ENCODE measurements around the gene PMIS2. TPM values are rescaled to one million over a fixed set of nuclear protein-coding genes. Genes with fewer than 3 reads are reported as not detected.

PMIS2 gene
- total RNA-seq, 1 experiment from 2014 or later, result not detected

DNA sequence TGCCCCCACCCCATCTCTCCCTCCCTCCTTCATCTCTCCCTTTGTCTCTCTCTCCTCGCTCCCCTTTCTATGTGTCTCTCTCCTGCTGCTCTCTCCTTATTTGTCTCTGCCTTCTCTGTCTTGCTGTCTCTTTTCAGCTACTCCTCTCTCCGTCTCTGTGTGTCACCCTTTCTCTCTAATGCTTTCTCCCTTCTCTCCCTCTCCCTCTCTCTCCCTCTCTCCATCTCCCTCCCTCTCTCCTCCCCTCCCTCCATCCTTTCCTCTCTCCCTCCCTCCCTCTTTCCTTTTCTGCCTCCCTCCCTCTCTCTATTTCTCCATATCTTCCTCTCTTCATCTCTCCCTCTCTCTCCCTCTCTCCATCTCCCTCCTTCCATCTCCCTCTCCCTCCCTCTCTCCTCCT, 23.2 kb upstream of the PMIS2 start:
- no peak for DNase-seq (ENCODE audit: low read depth, low spot score)
- no peak overlapping the region for H3K4me3 ChIP-seq (ENCODE audit: low read depth in 2 of 2, low read length in 2 of 2)
- H3K27ac ChIP-seq (ENCODE audit: low read length), result no peak overlapping the region
- intact Hi-C loops (cut with micrococcal nuclease; ENCODE audit: unreplicated experiment) (no loop called here), in situ Hi-C loops (cut with HindIII; ENCODE audit: low pct_unique_long_range_greater_than_20kb, low sequenced_read_pairs) (no loop called here)
- no peak for ATAC-seq
- ChIA-PET CTCF (interaction anchor here (0.6 kb wide), 1 partner anchor 34 kb away, joined by 8 read pairs; no protein-coding TSS in a partner anchor), POLR2A (interaction anchor here (0.6 kb wide), 1 partner anchor 45 kb away, joined by 3 read pairs; no protein-coding TSS in a partner anchor)
- BruUV-seq (replicated peaks), result no TSS peak
- H3K9me3 ChIP-seq (ENCODE audit: control insufficient read depth, insufficient read depth, low read depth, low read length), result no peaks in the 10 kb centered on the region
- H3K27me3 ChIP-seq (ENCODE audit: control insufficient read depth, insufficient read depth, low read length), result peaks cover 8% of the 10 kb centered on the region; the same call in 1 of the 2 replicates
- no peaks in the 10 kb centered on the region for H3K36me3 ChIP-seq (ENCODE audit: control insufficient read depth, insufficient read depth, low read length)
- H3K4me1 ChIP-seq (ENCODE audit: control insufficient read depth, insufficient read depth, low read length), result peaks cover 6% of the 10 kb centered on the region; the same call in 1 of the 2 replicates
- no peak for TF ChIP-seq POLR2AphosphoS5 (IDR thresholded peaks at IDR 0.05; ENCODE audit: low read depth, low read length)
- TF ChIP-seq, protein P1, sequence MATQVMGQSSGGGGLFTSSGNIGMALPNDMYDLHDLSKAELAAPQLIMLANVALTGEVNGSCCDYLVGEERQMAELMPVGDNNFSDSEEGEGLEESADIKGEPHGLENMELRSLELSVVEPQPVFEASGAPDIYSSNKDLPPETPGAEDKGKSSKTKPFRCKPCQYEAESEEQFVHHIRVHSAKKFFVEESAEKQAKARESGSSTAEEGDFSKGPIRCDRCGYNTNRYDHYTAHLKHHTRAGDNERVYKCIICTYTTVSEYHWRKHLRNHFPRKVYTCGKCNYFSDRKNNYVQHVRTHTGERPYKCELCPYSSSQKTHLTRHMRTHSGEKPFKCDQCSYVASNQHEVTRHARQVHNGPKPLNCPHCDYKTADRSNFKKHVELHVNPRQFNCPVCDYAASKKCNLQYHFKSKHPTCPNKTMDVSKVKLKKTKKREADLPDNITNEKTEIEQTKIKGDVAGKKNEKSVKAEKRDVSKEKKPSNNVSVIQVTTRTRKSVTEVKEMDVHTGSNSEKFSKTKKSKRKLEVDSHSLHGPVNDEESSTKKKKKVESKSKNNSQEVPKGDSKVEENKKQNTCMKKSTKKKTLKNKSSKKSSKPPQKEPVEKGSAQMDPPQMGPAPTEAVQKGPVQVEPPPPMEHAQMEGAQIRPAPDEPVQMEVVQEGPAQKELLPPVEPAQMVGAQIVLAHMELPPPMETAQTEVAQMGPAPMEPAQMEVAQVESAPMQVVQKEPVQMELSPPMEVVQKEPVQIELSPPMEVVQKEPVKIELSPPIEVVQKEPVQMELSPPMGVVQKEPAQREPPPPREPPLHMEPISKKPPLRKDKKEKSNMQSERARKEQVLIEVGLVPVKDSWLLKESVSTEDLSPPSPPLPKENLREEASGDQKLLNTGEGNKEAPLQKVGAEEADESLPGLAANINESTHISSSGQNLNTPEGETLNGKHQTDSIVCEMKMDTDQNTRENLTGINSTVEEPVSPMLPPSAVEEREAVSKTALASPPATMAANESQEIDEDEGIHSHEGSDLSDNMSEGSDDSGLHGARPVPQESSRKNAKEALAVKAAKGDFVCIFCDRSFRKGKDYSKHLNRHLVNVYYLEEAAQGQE (IDR thresholded peaks at IDR 0.05; ENCODE audit: insufficient read depth in 1 of 2, low read depth in 2 of 2, low read length in 1 of 2), result no peak
- no peak for TF ChIP-seq SIN3A (IDR thresholded peaks at IDR 0.05; ENCODE audit: borderline replicate concordance, insufficient read depth, low read depth, low read length)
- TF ChIP-seq TCF7L2 (IDR thresholded peaks at IDR 0.05; ENCODE audit: low read depth, low read length), result no peak
- TF ChIP-seq, protein P2, sequence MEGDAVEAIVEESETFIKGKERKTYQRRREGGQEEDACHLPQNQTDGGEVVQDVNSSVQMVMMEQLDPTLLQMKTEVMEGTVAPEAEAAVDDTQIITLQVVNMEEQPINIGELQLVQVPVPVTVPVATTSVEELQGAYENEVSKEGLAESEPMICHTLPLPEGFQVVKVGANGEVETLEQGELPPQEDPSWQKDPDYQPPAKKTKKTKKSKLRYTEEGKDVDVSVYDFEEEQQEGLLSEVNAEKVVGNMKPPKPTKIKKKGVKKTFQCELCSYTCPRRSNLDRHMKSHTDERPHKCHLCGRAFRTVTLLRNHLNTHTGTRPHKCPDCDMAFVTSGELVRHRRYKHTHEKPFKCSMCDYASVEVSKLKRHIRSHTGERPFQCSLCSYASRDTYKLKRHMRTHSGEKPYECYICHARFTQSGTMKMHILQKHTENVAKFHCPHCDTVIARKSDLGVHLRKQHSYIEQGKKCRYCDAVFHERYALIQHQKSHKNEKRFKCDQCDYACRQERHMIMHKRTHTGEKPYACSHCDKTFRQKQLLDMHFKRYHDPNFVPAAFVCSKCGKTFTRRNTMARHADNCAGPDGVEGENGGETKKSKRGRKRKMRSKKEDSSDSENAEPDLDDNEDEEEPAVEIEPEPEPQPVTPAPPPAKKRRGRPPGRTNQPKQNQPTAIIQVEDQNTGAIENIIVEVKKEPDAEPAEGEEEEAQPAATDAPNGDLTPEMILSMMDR (IDR thresholded peaks at IDR 0.05), result no peak

DNA sequence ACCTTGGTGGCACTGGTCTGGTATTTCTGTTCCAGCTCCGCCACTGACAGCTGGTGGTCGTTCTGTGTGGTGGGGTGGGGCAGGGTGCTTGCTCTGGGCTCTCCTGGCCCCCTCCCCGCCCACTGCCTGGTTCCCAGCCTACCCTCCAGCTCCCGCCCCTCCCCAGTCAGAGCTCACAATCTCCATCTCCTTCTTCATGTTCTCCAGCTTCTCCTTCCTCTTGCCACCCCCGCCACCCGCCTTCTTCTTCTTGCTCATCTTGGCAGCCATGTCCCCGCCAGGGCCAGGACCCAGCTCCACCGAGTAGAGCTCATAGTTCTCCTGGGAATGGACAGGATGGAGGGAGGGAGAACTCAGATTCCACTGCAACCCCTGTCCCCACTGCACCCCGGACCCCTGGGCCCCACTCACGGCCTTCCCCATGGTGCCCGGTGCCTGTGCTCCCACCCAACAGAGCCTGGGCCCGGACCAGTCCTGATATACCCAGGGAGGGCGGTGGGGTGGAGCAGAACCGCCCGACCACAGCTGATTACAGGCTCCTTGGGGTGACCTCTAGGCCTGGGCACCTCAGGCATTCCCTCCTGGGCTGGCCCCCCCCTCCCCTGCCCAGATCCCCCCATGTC, 22.7 kb upstream of the PMIS2 start, which contains the start of gene ATP4A:
ATP4A (minus strand) TSS at position 452 of the 623 bp plus-strand sequence; CDS start at position 423, 29 bp downstream.
- ATAC-seq (no peak), DNase-seq (ENCODE audit: low read depth, low spot score) (no peak)
- Histone ChIP-seq H3K4me3 (ENCODE audit: low read depth in 2 of 2, low read length in 2 of 2) (no peak within 1 kb of the TSS), H3K36me3 (ENCODE audit: control insufficient read depth, insufficient read depth, low read length) (no peaks in the 10 kb centered on the region), H3K27ac (ENCODE audit: low read length) (no peak within 1 kb of the TSS), H3K27me3 (ENCODE audit: control insufficient read depth, insufficient read depth, low read length) (peaks cover 8% of the 10 kb centered on the region; the same call in 1 of the 2 replicates), H3K9me3 (ENCODE audit: control insufficient read depth, insufficient read depth, low read depth, low read length) (no peaks in the 10 kb centered on the region), H3K4me1 (ENCODE audit: control insufficient read depth, insufficient read depth, low read length) (peaks cover 6% of the 10 kb centered on the region; the same call in 1 of the 2 replicates)
- intact Hi-C loops (cut with micrococcal nuclease; ENCODE audit: unreplicated experiment), result no loop called here
- in situ Hi-C loops (cut with HindIII; ENCODE audit: low pct_unique_long_range_greater_than_20kb, low sequenced_read_pairs), result no loop called here
- POLR2A ChIA-PET, result interaction anchor here (0.6 kb wide), 1 partner anchor 44 kb away, joined by 3 read pairs; no protein-coding TSS in a partner anchor
- no peak for TF ChIP-seq POLR2AphosphoS5 (IDR thresholded peaks at IDR 0.05; ENCODE audit: low read depth, low read length)
- TF ChIP-seq, protein P1 (IDR thresholded peaks at IDR 0.05; ENCODE audit: insufficient read depth in 1 of 2, low read depth in 2 of 2, low read length in 1 of 2), result no peak
- CTCF ChIA-PET, result interaction anchor here (0.6 kb wide), 1 partner anchor 34 kb away, joined by 8 read pairs; no protein-coding TSS in a partner anchor
- BruUV-seq (replicated peaks), result no TSS peak

Measured in Panc1 (cell line).